Progenitor cell of endocrine pancreas (in vitro differentiated cells): Measurements from ENCODE around the gene CLDN24. TPM values are rescaled to one million over a fixed set of nuclear protein-coding genes. Genes with fewer than 3 reads are reported as not detected.

Source experiments
- DNase-seq: peaks from one replicate; pipeline ENCODE4 v3.0.0; 2021; ENCODE audit warnings: low spot score; ENCODE audit not compliant: unreplicated experiment
- H3K27ac Mint-ChIP-seq: 2 replicates; pipeline ENCODE4 v1.8.0; 2021; ENCODE audit warnings: mild to moderate bottlenecking, moderate library complexity, mixed read lengths
- H3K27me3 Mint-ChIP-seq: 2 replicates; pipeline ENCODE4 v1.8.0; 2021; ENCODE audit warnings: mixed read lengths
- H3K36me3 Mint-ChIP-seq: 2 replicates; pipeline ENCODE4 v1.8.0; 2022; ENCODE audit warnings: mixed read lengths; ENCODE audit not compliant: insufficient read depth
- H3K4me1 Mint-ChIP-seq: 2 replicates; pipeline ENCODE4 v1.8.0; 2021; ENCODE audit warnings: low read depth, mixed read lengths
- H3K4me3 Mint-ChIP-seq: 2 replicates; pipeline ENCODE4 v1.8.0; 2021; ENCODE audit warnings: low read depth, mild to moderate bottlenecking, moderate library complexity, mixed read lengths
- H3K9me3 Mint-ChIP-seq: 2 replicates; pipeline ENCODE4 v1.8.0; 2021; ENCODE audit warnings: low read depth, mixed read lengths
- total RNA-seq: library from RNA; stranded (reverse); gene quantifications from 2 replicates; pipeline ENCODE4 v1.2.1, GENCODE V29; 2021
- TF ChIP-seq, protein P1 (sequence below): fragments of 200-600 bp; sonication (generic); IDR thresholded peaks from one replicate; pipeline ENCODE4 v1.5.0; 2021; ENCODE audit warnings: antibody characterized with exemption, mild to moderate bottlenecking; ENCODE audit not compliant: unreplicated experiment

The CLDN24 gene
- total RNA-seq, 1 donor from 2014 or later = not detected

DNA sequence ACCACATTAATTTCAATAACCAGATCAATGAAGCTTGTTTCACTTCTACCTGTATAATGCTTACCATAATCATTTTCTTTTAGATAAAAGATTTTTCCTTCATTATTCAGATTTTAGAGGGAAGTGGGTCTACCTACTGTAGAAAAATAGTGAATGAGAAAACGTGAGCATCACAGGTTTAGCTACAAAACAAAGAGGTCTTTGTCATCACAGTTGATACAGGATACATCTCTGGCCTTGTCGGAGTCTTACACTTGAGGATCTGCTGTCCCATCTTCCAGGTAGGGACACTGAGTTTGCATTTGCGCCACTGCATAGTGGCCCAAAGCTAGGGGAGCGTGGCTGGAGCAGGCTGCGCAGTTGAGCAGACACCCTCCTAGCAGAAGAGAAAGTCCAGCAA, 710 bp downstream of the CLDN24 start:
- Mint-ChIP-seq H3K4me1 (peaks cover 13% of the 10 kb centered on the region), H3K27ac (no peak overlapping the region), H3K4me3 (no peak overlapping the region), H3K36me3 (peaks cover 31% of the 10 kb centered on the region), H3K9me3 (peaks cover 10% of the 10 kb centered on the region), H3K27me3 (no peaks in the 10 kb centered on the region)
- TF ChIP-seq, protein P1, sequence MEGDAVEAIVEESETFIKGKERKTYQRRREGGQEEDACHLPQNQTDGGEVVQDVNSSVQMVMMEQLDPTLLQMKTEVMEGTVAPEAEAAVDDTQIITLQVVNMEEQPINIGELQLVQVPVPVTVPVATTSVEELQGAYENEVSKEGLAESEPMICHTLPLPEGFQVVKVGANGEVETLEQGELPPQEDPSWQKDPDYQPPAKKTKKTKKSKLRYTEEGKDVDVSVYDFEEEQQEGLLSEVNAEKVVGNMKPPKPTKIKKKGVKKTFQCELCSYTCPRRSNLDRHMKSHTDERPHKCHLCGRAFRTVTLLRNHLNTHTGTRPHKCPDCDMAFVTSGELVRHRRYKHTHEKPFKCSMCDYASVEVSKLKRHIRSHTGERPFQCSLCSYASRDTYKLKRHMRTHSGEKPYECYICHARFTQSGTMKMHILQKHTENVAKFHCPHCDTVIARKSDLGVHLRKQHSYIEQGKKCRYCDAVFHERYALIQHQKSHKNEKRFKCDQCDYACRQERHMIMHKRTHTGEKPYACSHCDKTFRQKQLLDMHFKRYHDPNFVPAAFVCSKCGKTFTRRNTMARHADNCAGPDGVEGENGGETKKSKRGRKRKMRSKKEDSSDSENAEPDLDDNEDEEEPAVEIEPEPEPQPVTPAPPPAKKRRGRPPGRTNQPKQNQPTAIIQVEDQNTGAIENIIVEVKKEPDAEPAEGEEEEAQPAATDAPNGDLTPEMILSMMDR = no peak
- DNase-seq = no peak

DNA sequence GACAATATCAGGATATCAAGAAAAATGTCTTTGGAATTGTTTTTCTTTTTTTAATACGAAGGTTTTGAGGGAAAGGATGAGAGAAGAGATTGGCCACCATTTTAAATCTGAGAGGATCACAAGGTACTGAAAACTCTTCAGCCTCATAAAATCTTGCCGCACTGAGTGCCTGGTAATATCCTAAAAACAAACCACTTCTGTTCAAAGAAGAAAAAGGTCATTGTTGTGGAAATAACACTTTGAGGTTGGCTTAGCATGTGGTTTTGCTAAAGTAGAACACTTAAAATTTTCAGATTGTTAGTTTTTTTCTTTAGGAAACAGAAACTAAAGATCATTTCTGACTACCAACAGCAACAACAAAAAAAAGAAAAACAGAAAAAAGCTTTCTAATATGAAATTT, 1.1 kb downstream of the CLDN24 start:
- H3K9me3 Mint-ChIP-seq = peaks cover 5% of the 10 kb centered on the region
- H3K36me3 Mint-ChIP-seq = peaks cover 27% of the 10 kb centered on the region
- H3K4me1 Mint-ChIP-seq = peaks cover 13% of the 10 kb centered on the region
- DNase-seq = no peak
- no peak overlapping the region for H3K27ac Mint-ChIP-seq
- H3K4me3 Mint-ChIP-seq = no peak overlapping the region
- TF ChIP-seq, protein P1 = no peak
- no peaks in the 10 kb centered on the region for H3K27me3 Mint-ChIP-seq

DNA sequence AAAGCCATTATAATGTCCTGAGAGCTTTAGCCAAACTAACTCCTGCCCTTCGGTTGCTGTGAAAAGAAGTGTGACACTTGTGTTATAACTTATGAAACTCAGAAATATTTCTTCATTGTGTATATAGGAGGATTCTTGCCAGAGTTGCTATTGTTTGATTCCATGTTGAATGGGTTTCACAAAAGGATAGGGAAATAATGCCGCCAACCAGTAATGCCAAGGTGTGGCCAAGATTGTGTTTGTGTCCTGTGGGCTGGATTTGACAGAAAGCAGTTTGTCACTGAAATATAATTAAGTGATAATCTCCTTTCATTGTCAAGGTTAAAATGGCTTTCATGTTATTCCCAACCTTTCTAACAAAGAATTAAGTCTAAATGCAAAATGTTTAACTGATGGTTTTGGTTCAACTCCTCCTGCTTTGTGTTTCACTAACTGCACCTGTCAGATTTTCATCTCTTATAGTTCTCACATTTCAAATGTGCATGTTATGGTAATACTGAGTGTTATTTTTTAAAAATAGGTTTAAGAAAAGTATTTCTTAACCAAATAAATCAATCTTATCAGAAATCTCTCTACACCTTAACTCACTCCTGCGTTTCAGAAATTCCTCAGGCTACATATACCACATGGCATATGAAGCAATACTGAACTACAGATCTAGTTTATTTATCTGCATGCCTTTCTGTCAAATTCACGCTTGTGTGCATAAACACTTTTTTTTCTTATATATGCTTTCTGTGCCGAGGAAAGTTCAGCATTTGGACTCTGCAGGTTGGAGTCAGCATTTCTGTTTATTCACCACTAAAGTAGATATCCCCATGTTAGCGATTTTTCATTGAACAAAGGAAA, 1.8 kb downstream of the CLDN24 start, which contains the start of gene CLDN22:
TSS of gene CLDN22 (minus strand) at position 66 of the 849 bp plus-strand sequence. CDS start at position 8, 58 bp downstream.
- H3K27ac Mint-ChIP-seq = no peak within 1 kb of the TSS
- TF ChIP-seq, protein P1 = no peak
- peaks cover 24% of the 10 kb centered on the region for H3K36me3 Mint-ChIP-seq
- no peaks in the 10 kb centered on the region for H3K27me3 Mint-ChIP-seq
- H3K9me3 Mint-ChIP-seq = no peaks in the 10 kb centered on the region
- DNase-seq = no peak
- H3K4me3 Mint-ChIP-seq = no peak within 1 kb of the TSS
- peaks cover 11% of the 10 kb centered on the region for H3K4me1 Mint-ChIP-seq

DNA sequence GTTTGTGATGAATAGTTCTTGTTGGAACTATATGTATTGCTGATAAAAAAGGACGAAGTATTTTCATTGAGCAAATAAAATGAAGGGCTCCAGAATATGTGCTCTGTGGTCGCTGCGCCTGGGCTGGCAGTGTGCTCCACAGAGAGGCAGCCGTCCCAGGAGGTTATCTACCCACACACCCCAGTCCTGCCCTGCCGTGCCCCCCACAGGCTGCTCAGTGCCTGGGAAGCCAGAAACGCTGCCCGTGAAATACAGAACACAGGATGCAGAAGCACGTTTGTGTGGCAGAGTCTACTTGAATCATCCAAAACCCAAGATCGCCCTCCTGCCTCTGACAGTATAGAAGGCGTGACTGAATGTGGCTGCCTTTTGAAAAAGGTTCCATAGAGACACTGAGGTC, 3.6 kb downstream of the CLDN24 start:
- no peak for DNase-seq
- no peaks in the 10 kb centered on the region for H3K27me3 Mint-ChIP-seq
- peaks cover 4% of the 10 kb centered on the region for H3K4me1 Mint-ChIP-seq
- H3K36me3 Mint-ChIP-seq = peaks cover 22% of the 10 kb centered on the region
- H3K27ac Mint-ChIP-seq = no peak overlapping the region
- H3K9me3 Mint-ChIP-seq = no peaks in the 10 kb centered on the region
- no peak overlapping the region for H3K4me3 Mint-ChIP-seq
- TF ChIP-seq, protein P1 = no peak

DNA sequence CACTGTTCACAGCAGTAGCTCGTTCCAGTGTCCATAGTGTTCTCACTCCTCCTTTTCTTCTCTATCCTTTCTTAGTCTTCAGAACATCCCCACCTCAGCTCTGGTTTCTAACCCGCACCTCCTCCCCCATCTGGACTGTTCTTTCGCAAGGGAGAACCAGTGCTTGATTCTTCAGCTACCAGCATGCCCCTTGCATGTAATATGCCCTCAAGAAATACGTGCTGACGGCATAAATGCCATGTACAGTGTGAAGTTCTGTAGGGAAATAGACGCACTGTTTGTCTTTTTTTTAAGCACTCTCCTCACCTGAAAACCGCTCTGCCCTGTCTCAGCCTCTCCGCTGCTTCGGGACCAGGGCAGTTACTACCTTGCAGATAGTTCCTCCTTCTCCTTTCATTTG, 7.4 kb downstream of the CLDN24 start:
- TF ChIP-seq, protein P1 = no peak
- H3K36me3 Mint-ChIP-seq = peaks cover 35% of the 10 kb centered on the region
- no peak overlapping the region for H3K4me3 Mint-ChIP-seq
- no peaks in the 10 kb centered on the region for H3K4me1 Mint-ChIP-seq
- H3K9me3 Mint-ChIP-seq = no peaks in the 10 kb centered on the region
- H3K27ac Mint-ChIP-seq = no peak overlapping the region
- no peaks in the 10 kb centered on the region for H3K27me3 Mint-ChIP-seq
- DNase-seq = no peak
